NCI-H774 (cell line): ENCODE data around the gene HTT.

Experiments used
- DNase-seq: peaks from one replicate; lab custom pipeline; 2025; lab: John Stamatoyannopoulos, UW

HTT gene

GRCh38 chr4:3291969-3292570 is 217.6 kb downstream of the HTT start:
- DNase-seq: no peak

- peak; percentile 77 for DNase-seq
Measured at GRCh38 chr4:3292571-3293400, 218.3 kb downstream of the HTT start, which contains the start of gene RGS12. Gene RGS12, plus strand, starts transcription at chr4:3293021. Its CDS starts 23,150 bp downstream, at chr4:3316171.
